Tibial artery (tissue), 4 donors: Measurements from ENCODE around the gene EHBP1L1.

ENCODE experiments used
- DNase-seq, 2 donors: peaks; one replicate each; pipeline ENCODE4 v3.0.0-alpha.2; 2019
- H3K27ac ChIP-seq, 2 donors: fragments of 200-600 bp; sonication (generic) in 1 of 2; 1 replicate in 1 of 2; 2 replicates in 1 of 2; pipeline ENCODE4 v1.5.1; 2018 to 2019; ENCODE audit warnings: mild to moderate bottlenecking in 1 of 2
- H3K27me3 ChIP-seq, 2 donors: fragments of 200-600 bp; sonication (generic) in 1 of 2; one replicate each; pipeline versions ENCODE4 v1.5.1 to v1.6.0; 2016 to 2019
- H3K36me3 ChIP-seq, 3 donors: fragments of 200-600 bp; sonication (generic) in 2 of 3; one replicate each; pipeline ENCODE4 v1.5.1; 2016 to 2019; ENCODE audit warnings: mild to moderate bottlenecking in 2 of 3
- H3K4me1 ChIP-seq, 4 donors: fragments of 200-600 bp; sonication (generic) in 2 of 4; 1 replicate in 3 of 4; 2 replicates in 1 of 4; pipeline ENCODE4 v1.5.1; 2016 to 2019
- H3K4me3 ChIP-seq, 2 donors: fragments of 200-600 bp; sonication (generic) in 1 of 2; 1 replicate in 1 of 2; 2 replicates in 1 of 2; pipeline ENCODE4 v1.5.1; 2018 to 2019; ENCODE audit warnings: mild to moderate bottlenecking in 2 of 2
- H3K9me3 ChIP-seq, 3 donors: fragments of 200-600 bp; sonication (generic) in 1 of 3; one replicate each; pipeline ENCODE4 v1.5.1; 2016 to 2019
- CTCF ChIP-seq, 2 experiments: fragments of 200-600 bp in 1 of 2; fragments of 450-650 bp in 1 of 2; IDR thresholded peaks; one replicate each; pipeline ENCODE4 v1.5.1; 2017 to 2019; ENCODE audit warnings: antibody characterized with exemption in 2 of 2, mild to moderate bottlenecking in 1 of 2, moderate library complexity in 1 of 2
- intact Hi-C: fragments of 100-400 bp; cut with DNase I; formaldehyde crosslinking; loops from one replicate; pipeline ENCODE4 v1.15.0; 2023; ENCODE audit warnings: low total_unique reads

The EHBP1L1 gene

GRCh38 chr11:65573391-65574079 lies 2.3 kb upstream of the EHBP1L1 start:
- Histone ChIP-seq H3K27ac (peak overlapping the region; percentile 93 to 98), H3K27me3 (no peaks in the 10 kb centered on the region), H3K4me3 (peak overlapping the region; percentile 94 to 96), H3K36me3 (peaks cover 0 to 5% (median 5%) of the 10 kb centered on the region in 3 donors), H3K4me1 (peaks cover 0 to 75% (median 56%) of the 10 kb centered on the region in 4 donors), H3K9me3 (no peaks in the 10 kb centered on the region)
- TF ChIP-seq CTCF (IDR thresholded peaks at IDR 0.05) = no peak
- intact Hi-C loops = no loop called here
- DNase-seq = no peak

GRCh38 chr11:65574109-65574810 lies 1.6 kb upstream of the EHBP1L1 start:
- Histone ChIP-seq H3K36me3 (peaks cover 5 to 13% (median 6%) of the 10 kb centered on the region in 3 donors), H3K27ac (peak overlapping the region; percentile 93 to 98), H3K4me3 (peak overlapping the region; percentile 94 to 96), H3K4me1 (peaks cover 0 to 75% (median 56%) of the 10 kb centered on the region in 4 donors), H3K9me3 (no peaks in the 10 kb centered on the region), H3K27me3 (no peaks in the 10 kb centered on the region)
- TF ChIP-seq CTCF (IDR thresholded peaks at IDR 0.05) = peak; percentile 87 to 97
- intact Hi-C loops = no loop called here
- DNase-seq = peak; percentile 91 to 97

GRCh38 chr11:65574811-65575567 lies 864 bp upstream of the EHBP1L1 start:
- H3K9me3 ChIP-seq = no peaks in the 10 kb centered on the region
- TF ChIP-seq CTCF (IDR thresholded peaks at IDR 0.05) = no peak
- intact Hi-C loops = no loop called here
- peak overlapping the region; percentile 94 to 96 for H3K4me3 ChIP-seq
- peaks cover 11 to 20% (median 14%) of the 10 kb centered on the region in 3 donors for H3K36me3 ChIP-seq
- no peaks in the 10 kb centered on the region for H3K27me3 ChIP-seq
- DNase-seq = no peak
- peak overlapping the region; percentile 93 to 98 for H3K27ac ChIP-seq
- H3K4me1 ChIP-seq = peaks cover 0 to 77% (median 56%) of the 10 kb centered on the region in 4 donors

- peaks cover 0 to 71% (median 48%) of the 10 kb centered on the region in 4 donors for H3K4me1 ChIP-seq
- no peak for TF ChIP-seq CTCF (IDR thresholded peaks at IDR 0.05)
- H3K4me3 ChIP-seq = peak overlapping the region; percentile 94 to 96
- no peak for DNase-seq
- intact Hi-C loops = no loop called here
- peaks cover 24 to 34% (median 27%) of the 10 kb centered on the region in 3 donors for H3K36me3 ChIP-seq
- H3K27me3 ChIP-seq = no peaks in the 10 kb centered on the region
- peak overlapping the region; percentile 93 to 98 for H3K27ac ChIP-seq
- H3K9me3 ChIP-seq = no peaks in the 10 kb centered on the region
Observed at GRCh38 chr11:65576232-65576866, 496 bp downstream of the EHBP1L1 start.
